Kidney epithelial cell (primary cell): Measurements from ENCODE around the gene RETREG1. TPM values are rescaled to one million over a fixed set of nuclear protein-coding genes. Genes with fewer than 3 reads are reported as not detected.

Experiments
- DNase-seq: peaks from one replicate; pipeline ENCODE4 v3.0.0-alpha.2; 2010; ENCODE audit warnings: low read depth
- H3K27me3 ChIP-seq: 2 replicates; pipeline ENCODE4 v1.6.0; 2011; ENCODE audit warnings: low read length; ENCODE audit not compliant: control insufficient read depth, insufficient read depth
- H3K36me3 ChIP-seq: 2 replicates; pipeline ENCODE4 v1.5.1; 2011; ENCODE audit warnings: low read length; ENCODE audit not compliant: control insufficient read depth, insufficient read depth
- H3K4me3 ChIP-seq: 2 replicates; pipeline ENCODE4 v1.5.1; 2011; ENCODE audit warnings: low read depth, mild to moderate bottlenecking, control low read depth, low read length
- total RNA-seq: library from RNA; depleted of rRNA; stranded (reverse); fragments of >200 nt; gene quantifications from 2 replicates; pipeline ENCODE4 v1.2.3, GENCODE V29; 2015
- TF ChIP-seq, protein P1 (sequence below): IDR thresholded peaks from 2 replicates; pipeline ENCODE4 v1.5.1; 2011; ENCODE audit warnings: mild to moderate bottlenecking, moderate library complexity, low read length, control low read depth, inconsistent platforms; ENCODE audit not compliant: insufficient read depth, poor library complexity, severe bottlenecking

Gene RETREG1
- total RNA-seq, 1 donor from 2014 or later = 14.8 TPM

DNA sequence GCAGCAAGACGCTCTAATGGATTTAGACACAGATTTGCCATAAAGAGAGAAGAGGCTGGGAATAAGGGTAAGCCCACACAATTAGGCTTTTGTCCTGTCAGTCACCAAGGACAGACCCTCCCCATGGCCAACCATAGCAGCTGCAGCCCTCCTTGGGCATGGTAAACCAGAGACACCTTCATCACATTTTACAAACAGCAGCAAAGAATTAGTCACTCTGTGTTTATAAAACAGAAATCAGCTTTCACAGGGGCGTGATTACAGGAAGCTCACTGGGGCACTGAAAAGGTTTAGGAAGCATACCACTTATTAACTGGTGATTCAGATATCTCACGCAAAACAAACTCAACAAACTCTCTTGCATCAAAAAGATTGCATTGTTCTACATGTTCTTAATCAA lies 113.9 kb downstream of the RETREG1 start:
- Histone ChIP-seq H3K36me3 (no peaks in the 10 kb centered on the region), H3K4me3 (no peak overlapping the region), H3K27me3 (no peaks in the 10 kb centered on the region)
- TF ChIP-seq, protein P1, sequence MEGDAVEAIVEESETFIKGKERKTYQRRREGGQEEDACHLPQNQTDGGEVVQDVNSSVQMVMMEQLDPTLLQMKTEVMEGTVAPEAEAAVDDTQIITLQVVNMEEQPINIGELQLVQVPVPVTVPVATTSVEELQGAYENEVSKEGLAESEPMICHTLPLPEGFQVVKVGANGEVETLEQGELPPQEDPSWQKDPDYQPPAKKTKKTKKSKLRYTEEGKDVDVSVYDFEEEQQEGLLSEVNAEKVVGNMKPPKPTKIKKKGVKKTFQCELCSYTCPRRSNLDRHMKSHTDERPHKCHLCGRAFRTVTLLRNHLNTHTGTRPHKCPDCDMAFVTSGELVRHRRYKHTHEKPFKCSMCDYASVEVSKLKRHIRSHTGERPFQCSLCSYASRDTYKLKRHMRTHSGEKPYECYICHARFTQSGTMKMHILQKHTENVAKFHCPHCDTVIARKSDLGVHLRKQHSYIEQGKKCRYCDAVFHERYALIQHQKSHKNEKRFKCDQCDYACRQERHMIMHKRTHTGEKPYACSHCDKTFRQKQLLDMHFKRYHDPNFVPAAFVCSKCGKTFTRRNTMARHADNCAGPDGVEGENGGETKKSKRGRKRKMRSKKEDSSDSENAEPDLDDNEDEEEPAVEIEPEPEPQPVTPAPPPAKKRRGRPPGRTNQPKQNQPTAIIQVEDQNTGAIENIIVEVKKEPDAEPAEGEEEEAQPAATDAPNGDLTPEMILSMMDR = no peak
- DNase-seq = peak; percentile 57

DNA sequence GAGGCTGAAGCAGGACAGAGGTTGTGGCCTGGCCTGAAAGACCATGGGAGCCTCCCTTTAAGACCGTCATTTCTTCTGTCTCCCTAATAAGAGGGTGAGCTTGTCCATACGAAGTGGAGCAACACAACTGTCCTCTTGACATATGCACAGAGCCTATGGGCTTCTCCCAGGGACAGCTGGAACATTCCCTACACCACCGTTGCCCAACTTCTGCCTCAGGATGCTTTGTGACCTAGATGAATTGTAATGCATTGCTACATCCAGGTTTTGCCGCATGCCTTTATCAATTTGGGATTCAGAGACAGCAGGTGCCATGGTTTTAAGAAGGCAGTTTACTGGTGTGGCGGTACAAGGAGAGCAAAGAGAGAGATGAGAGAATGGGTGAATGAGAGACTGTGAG lies 116.8 kb downstream of the RETREG1 start:
- H3K36me3 ChIP-seq = no peaks in the 10 kb centered on the region
- TF ChIP-seq, protein P1 = no peak
- H3K27me3 ChIP-seq = no peaks in the 10 kb centered on the region
- DNase-seq = no peak
- no peak overlapping the region for H3K4me3 ChIP-seq

DNA sequence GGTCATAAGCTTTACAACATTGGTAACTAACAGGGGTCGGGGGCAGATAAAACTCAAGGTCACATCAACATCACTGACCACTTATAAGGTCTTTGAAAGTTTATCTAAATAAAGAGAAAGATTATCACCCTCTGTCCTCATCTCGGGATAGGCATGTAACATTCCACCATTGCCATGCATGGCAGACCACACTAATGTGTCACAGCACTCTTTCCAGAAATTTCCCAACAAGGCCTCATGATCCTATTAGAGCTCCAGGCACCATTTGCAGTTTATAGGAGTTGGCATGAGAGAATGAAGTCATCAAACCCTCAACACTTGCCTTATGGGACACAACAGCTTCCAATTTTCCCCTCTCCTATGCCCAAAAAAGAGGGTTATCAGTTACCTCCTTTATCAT lies 119.3 kb downstream of the RETREG1 start:
- Histone ChIP-seq H3K4me3 (no peak overlapping the region), H3K36me3 (no peaks in the 10 kb centered on the region), H3K27me3 (no peaks in the 10 kb centered on the region)
- TF ChIP-seq, protein P1 = no peak
- no peak for DNase-seq

DNA sequence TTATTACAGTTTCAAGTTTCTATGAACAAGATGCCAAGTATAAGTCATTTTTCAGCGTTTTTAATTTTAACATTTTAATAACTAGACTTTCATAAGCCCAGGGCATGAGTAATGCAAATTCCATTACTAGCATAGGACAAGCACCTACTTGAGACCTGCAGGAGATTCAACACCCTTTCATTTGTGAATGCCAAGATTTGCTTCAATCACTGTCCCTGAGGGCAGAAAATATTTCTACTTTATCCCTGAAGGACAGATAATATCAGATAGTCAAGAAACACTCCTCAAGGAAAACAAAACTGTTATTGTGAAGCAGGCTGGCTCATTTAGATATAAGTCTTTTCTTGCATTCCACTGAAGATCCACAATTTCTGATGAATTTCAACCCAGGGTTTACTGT lies 123.5 kb downstream of the RETREG1 start:
- Histone ChIP-seq H3K36me3 (no peaks in the 10 kb centered on the region), H3K4me3 (no peak overlapping the region), H3K27me3 (no peaks in the 10 kb centered on the region)
- TF ChIP-seq, protein P1 = no peak
- no peak for DNase-seq

DNA sequence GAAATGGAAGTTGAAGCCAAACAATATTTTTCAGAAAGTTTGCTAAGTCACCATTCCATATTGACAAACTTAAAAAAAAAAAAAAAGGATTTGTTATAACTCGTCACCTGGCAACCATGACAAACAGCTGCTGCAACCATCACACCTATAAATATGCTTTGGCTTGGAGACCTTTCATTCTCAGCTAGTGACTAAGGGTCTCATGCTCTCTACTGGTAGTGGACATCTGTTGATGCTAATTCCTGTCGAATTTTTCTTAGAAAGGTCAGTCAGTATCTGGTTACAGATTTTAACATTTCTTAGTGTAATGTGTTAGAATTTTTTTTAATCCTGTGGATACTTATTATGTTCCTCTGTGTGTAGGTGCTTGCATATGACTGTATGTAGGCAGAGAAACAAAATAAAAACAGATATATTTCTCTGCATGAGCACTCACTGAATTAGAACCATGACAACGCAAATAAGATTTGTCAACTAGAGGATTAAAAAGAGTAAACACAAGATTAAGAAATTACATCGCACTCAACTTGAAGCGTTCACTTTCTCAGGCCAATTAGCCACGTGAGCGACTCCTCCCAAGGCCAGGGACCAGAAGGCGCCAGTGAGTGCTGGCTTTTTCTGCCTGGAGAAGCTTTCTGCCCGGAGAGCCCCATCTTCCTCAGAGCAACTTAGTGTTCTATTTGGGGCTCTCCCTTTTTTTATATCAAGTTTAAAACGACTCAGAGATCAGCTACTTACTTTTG lies 124.2 kb downstream of the RETREG1 start:
- peak; percentile 61 for DNase-seq
- TF ChIP-seq, protein P1 = no peak
- Histone ChIP-seq H3K36me3 (no peaks in the 10 kb centered on the region), H3K4me3 (no peak overlapping the region), H3K27me3 (no peaks in the 10 kb centered on the region)

DNA sequence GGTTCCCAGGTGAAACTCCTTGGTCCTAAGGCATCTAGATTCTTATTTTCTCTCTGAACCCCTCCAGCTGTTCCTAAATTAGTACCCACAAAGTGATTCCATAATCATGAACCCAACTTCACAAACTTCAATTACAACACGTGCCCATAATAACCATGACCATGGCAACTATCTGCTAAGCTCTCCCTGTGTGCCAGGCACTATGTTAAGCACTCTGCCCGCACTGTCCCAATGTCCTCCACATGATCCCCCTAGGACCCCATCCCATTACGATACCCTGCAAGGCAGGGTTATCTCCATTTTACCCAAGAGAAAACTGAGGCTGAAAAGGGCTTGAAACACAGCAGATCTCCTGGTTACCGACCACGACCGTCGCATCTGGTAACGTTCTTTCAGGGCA lies 125.9 kb downstream of the RETREG1 start:
- TF ChIP-seq, protein P1 = no peak
- H3K27me3 ChIP-seq = no peaks in the 10 kb centered on the region
- H3K4me3 ChIP-seq = no peak overlapping the region
- no peak for DNase-seq
- H3K36me3 ChIP-seq = no peaks in the 10 kb centered on the region
